ENCODE data around the gene C3orf18. TPM values are rescaled to one million over a fixed set of nuclear protein-coding genes. Genes with fewer than 3 reads are reported as not detected.

Gene C3orf18
- total RNA-seq, 1 experiment from 2014 or later = 7.1 TPM

DNA sequence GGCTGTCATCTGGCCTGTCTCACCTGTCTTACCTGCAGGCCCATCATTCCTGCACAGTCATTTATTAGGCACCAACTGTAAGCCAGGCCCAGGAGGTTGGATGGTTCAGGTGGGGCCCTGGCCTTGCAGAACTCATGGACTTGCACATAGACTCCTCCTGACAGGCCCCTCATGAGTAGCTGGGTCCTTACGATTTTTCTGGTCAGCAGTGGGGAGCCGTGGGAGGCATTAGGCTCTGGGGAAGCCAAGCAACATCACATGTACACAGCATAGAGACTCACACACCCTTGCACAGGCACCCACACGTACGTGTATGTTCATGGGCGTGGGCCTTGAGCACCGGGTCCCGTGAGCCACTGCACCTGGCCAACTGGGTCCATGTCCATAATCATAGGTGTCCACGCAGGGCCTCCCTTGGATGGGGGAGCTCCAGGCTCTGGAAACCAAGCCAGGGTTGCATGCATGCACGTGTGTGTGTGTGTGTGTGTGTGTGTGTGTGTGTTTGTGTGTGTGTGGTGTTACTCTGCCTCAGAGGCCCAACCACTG, 23.7 kb upstream of the C3orf18 start:
- H2BK12ac ChIP-seq (ENCODE audit: insufficient read length, low read depth, low read length) = no peak overlapping the region
- no peak overlapping the region for H2AFZ ChIP-seq (ENCODE audit: low read length)
- no peaks in the 10 kb centered on the region for H3K4me1 ChIP-seq (ENCODE audit: insufficient read depth, low read length)
- no peak overlapping the region for H3K4ac ChIP-seq (ENCODE audit: low read depth, low read length)
- no peak overlapping the region for H3K56ac ChIP-seq (ENCODE audit: insufficient read length, low read depth, low read length)
- H4K91ac ChIP-seq (ENCODE audit: insufficient read length, low read depth, low read length) = no peak overlapping the region
- no peak overlapping the region for H2BK15ac ChIP-seq (ENCODE audit: low read depth, low read length)
- H2BK5ac ChIP-seq (ENCODE audit: insufficient read length, low read length) = no peak overlapping the region
- H2BK20ac ChIP-seq (ENCODE audit: low read depth, low read length, poor library complexity, severe bottlenecking) = no peak overlapping the region
- H3T11ph ChIP-seq (ENCODE audit: low read length) = no peak overlapping the region
- H3K4me2 ChIP-seq (ENCODE audit: insufficient read depth, insufficient read length, low read length) = no peak overlapping the region
- Mint-ChIP-seq H3K36me3 (ENCODE audit: insufficient read depth in 1 of 3, low read depth in 3 of 3) (no peaks in the 10 kb centered on the region), H3K27me3 (ENCODE audit: low read depth) (peaks cover 26% of the 10 kb centered on the region), H3K4me1 (peaks cover 0 to 3% of the 10 kb centered on the region in 2 experiments; a peak in 1 of 4 replicates), H3K9me3 (no peaks in the 10 kb centered on the region), H3K4me3 (no peak overlapping the region), H3K27ac (no peak overlapping the region)
- no CpG with 5 or more reads among the region's 9 CpGs for WGBS (ENCODE audit: extremely low coverage, insufficient read length, low lambda C conversion rate)
- H3K27me3 ChIP-seq (ENCODE audit: insufficient read depth, low read length) = no peaks in the 10 kb centered on the region
- no peak overlapping the region for H2AK5ac ChIP-seq (ENCODE audit: insufficient read length, low read length)
- no peak overlapping the region for H4K8ac ChIP-seq (replicated peaks; ENCODE audit: insufficient read length, low read depth, low read length)
- H3K18ac ChIP-seq (ENCODE audit: insufficient read length, low read depth, low read length) = no peak overlapping the region
- H3K14ac ChIP-seq (ENCODE audit: insufficient read depth, low read length) = no peak overlapping the region; the same call in 1 of the 2 replicates
- H2BK120ac ChIP-seq (ENCODE audit: low read depth, low read length, poor library complexity, severe bottlenecking) = no peak overlapping the region
- no peak overlapping the region for H4K5ac ChIP-seq (ENCODE audit: insufficient read length, low read depth, low read length)
- TF ChIP-seq CTCF (conservative IDR thresholded peaks at IDR 0.05) = no peak
- no peak for DNase-seq
- H3K23me2 ChIP-seq (ENCODE audit: insufficient read length, low read depth, low read length, poor library complexity, severe bottlenecking) = no peaks in the 10 kb centered on the region
- H3K9me3 ChIP-seq (ENCODE audit: control insufficient read depth, low read depth, low read length) = no peaks in the 10 kb centered on the region
- no peaks in the 10 kb centered on the region for H3K79me2 ChIP-seq (ENCODE audit: insufficient read depth, low read length)
- no peaks in the 10 kb centered on the region for H3K79me1 ChIP-seq (ENCODE audit: insufficient read depth, low read depth, low read length, poor library complexity, severe bottlenecking)
- no peak overlapping the region for H3K9ac ChIP-seq (ENCODE audit: extremely low read depth, insufficient read length, low read length)
- no peak overlapping the region for H3K23ac ChIP-seq (ENCODE audit: insufficient read length, low read depth, low read length)
- H3K27ac ChIP-seq (ENCODE audit: insufficient read length, low read depth, low read length) = no peak overlapping the region
- H4K20me1 ChIP-seq (ENCODE audit: control insufficient read depth, insufficient read depth, insufficient read length) = no peaks in the 10 kb centered on the region

Data from H9 (cell line).